ENCODE measurements around the gene PHOX2A. TPM values are rescaled to one million over a fixed set of nuclear protein-coding genes. Genes with fewer than 3 reads are reported as not detected.
A peak's percentile ranks its signal among the peaks of the same experiment; 100 is the strongest.

PHOX2A gene
- total RNA-seq, 1 donor from 2014 or later: not detected

- Histone ChIP-seq H3K4me2 (ENCODE audit: low read length) (peak overlapping the region; percentile 73), H2AFZ (ENCODE audit: low read depth, low read length) (no peak overlapping the region), H3K9ac (ENCODE audit: low read length) (no peak overlapping the region), H3K27me3 (ENCODE audit: insufficient read depth, low read length) (peaks cover 77% of the 10 kb centered on the region), H3K4me1 (ENCODE audit: insufficient read depth, low read length) (peaks cover 12% of the 10 kb centered on the region), H3K79me2 (ENCODE audit: insufficient read depth, low read length) (no peaks in the 10 kb centered on the region), H4K20me1 (ENCODE audit: insufficient read depth, low read length) (peaks cover 8% of the 10 kb centered on the region), H3K27ac (ENCODE audit: low read depth, low read length) (no peak overlapping the region), H3K36me3 (ENCODE audit: insufficient read depth, low read length) (no peaks in the 10 kb centered on the region), H3K4me3 (ENCODE audit: insufficient read depth, low read depth, low read length) (peak overlapping the region; percentile 25), H3K9me3 (ENCODE audit: insufficient read depth, low read depth, low read length) (no peaks in the 10 kb centered on the region)
- Mint-ChIP-seq H3K27me3 (ENCODE audit: low read depth, unreplicated experiment) (peaks cover 41% of the 10 kb centered on the region), H3K36me3 (ENCODE audit: low read depth, unreplicated experiment) (peaks cover 2% of the 10 kb centered on the region), H3K27ac (ENCODE audit: unreplicated experiment) (no peak overlapping the region), H3K9me3 (ENCODE audit: unreplicated experiment) (peaks cover 17% of the 10 kb centered on the region), H3K4me3 (ENCODE audit: unreplicated experiment) (peak overlapping the region; percentile 66), H3K4me1 (ENCODE audit: low read depth, unreplicated experiment) (peaks cover 7% of the 10 kb centered on the region)
- TF ChIP-seq EZH2 (IDR thresholded peaks at IDR 0.05; ENCODE audit: insufficient read depth, low read length): peak; percentile 81
- TF ChIP-seq, protein P1, sequence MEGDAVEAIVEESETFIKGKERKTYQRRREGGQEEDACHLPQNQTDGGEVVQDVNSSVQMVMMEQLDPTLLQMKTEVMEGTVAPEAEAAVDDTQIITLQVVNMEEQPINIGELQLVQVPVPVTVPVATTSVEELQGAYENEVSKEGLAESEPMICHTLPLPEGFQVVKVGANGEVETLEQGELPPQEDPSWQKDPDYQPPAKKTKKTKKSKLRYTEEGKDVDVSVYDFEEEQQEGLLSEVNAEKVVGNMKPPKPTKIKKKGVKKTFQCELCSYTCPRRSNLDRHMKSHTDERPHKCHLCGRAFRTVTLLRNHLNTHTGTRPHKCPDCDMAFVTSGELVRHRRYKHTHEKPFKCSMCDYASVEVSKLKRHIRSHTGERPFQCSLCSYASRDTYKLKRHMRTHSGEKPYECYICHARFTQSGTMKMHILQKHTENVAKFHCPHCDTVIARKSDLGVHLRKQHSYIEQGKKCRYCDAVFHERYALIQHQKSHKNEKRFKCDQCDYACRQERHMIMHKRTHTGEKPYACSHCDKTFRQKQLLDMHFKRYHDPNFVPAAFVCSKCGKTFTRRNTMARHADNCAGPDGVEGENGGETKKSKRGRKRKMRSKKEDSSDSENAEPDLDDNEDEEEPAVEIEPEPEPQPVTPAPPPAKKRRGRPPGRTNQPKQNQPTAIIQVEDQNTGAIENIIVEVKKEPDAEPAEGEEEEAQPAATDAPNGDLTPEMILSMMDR (IDR thresholded peaks at IDR 0.05; ENCODE audit: insufficient read depth, low read depth, low read length): no peak
- FAIRE-seq (no peak), DNase-seq (ENCODE audit: low read depth) (no peak)
These were observed 636 bp upstream of the PHOX2A start for GRCh38 chr11:72244361-72245262.

DNA sequence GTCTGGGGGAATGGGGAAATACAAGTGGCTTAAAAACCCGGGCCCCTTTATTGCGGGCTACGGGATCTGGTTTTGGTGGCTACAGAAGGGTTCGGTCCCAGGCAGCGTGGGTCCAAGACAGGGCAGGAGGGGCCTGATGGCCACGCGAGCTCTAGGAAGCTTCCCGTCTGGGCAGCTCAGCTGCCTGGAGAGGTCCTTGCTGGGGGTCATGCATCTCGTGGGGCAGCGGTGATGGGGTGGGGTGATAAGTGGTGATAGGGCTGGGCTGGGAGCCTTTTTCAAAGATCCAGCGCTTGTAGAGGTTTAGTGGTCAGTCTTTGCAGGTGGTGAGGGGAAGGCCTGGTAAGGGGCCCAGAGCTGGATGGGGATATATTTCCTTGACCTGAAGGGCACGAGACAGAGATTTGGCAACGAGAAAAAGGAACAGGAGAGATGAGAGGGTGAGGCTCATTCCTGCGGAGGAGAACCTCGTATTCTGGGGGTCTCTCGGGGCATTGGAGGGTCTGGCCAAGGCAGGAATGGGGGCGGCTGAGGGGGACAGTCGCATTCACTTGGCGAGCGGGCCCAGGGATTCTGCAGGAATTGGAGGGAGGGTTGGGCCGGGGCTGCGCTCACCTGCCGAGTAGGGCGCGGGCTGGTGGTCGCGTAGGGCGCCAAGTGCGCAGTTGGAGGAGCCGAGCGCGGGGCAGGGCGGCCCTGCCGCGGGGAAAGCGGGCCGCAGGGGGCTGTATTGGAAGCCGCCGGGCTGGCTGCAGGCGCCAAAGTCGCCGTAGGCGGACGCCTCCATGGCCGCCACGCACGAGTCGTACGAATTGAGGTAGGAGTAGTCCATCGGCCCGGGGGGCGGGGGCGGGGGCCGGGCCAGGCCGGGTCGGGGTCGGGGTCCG lies 560 bp downstream of the PHOX2A start:
- H3K27ac Mint-ChIP-seq (ENCODE audit: unreplicated experiment): no peak overlapping the region
- no peak overlapping the region for H3K9ac ChIP-seq (ENCODE audit: low read length)
- peak; percentile 71 for TF ChIP-seq EZH2 (IDR thresholded peaks at IDR 0.05; ENCODE audit: insufficient read depth, low read length)
- TF ChIP-seq, protein P1 (IDR thresholded peaks at IDR 0.05; ENCODE audit: insufficient read depth, low read depth, low read length): no peak
- H3K36me3 ChIP-seq (ENCODE audit: insufficient read depth, low read length): no peaks in the 10 kb centered on the region
- DNase-seq (ENCODE audit: low read depth): no peak
- H3K4me3 ChIP-seq (ENCODE audit: insufficient read depth, low read depth, low read length): no peak overlapping the region
- peaks cover 11% of the 10 kb centered on the region for H3K4me1 Mint-ChIP-seq (ENCODE audit: low read depth, unreplicated experiment)
- no peak overlapping the region for H3K4me2 ChIP-seq (ENCODE audit: low read length)
- H3K36me3 Mint-ChIP-seq (ENCODE audit: low read depth, unreplicated experiment): peaks cover 4% of the 10 kb centered on the region
- H3K4me3 Mint-ChIP-seq (ENCODE audit: unreplicated experiment): peak overlapping the region; percentile 55
- no peak overlapping the region for H3K27ac ChIP-seq (ENCODE audit: low read depth, low read length)
- FAIRE-seq: no peak
- peaks cover 74% of the 10 kb centered on the region for H3K27me3 ChIP-seq (ENCODE audit: insufficient read depth, low read length)
- H4K20me1 ChIP-seq (ENCODE audit: insufficient read depth, low read length): peaks cover 17% of the 10 kb centered on the region
- peaks cover 40% of the 10 kb centered on the region for H3K27me3 Mint-ChIP-seq (ENCODE audit: low read depth, unreplicated experiment)
- H3K79me2 ChIP-seq (ENCODE audit: insufficient read depth, low read length): no peaks in the 10 kb centered on the region
- H3K9me3 ChIP-seq (ENCODE audit: insufficient read depth, low read depth, low read length): no peaks in the 10 kb centered on the region
- no peak overlapping the region for H2AFZ ChIP-seq (ENCODE audit: low read depth, low read length)
- peaks cover 24% of the 10 kb centered on the region for H3K4me1 ChIP-seq (ENCODE audit: insufficient read depth, low read length)
- H3K9me3 Mint-ChIP-seq (ENCODE audit: unreplicated experiment): peaks cover 17% of the 10 kb centered on the region
